Measurements from ENCODE around the gene FUT2. TPM values are rescaled to one million over a fixed set of nuclear protein-coding genes. Genes with fewer than 3 reads are reported as not detected.

The FUT2 gene
- total RNA-seq, 1 donor from 2014 or later, result 0.20 TPM

DNA sequence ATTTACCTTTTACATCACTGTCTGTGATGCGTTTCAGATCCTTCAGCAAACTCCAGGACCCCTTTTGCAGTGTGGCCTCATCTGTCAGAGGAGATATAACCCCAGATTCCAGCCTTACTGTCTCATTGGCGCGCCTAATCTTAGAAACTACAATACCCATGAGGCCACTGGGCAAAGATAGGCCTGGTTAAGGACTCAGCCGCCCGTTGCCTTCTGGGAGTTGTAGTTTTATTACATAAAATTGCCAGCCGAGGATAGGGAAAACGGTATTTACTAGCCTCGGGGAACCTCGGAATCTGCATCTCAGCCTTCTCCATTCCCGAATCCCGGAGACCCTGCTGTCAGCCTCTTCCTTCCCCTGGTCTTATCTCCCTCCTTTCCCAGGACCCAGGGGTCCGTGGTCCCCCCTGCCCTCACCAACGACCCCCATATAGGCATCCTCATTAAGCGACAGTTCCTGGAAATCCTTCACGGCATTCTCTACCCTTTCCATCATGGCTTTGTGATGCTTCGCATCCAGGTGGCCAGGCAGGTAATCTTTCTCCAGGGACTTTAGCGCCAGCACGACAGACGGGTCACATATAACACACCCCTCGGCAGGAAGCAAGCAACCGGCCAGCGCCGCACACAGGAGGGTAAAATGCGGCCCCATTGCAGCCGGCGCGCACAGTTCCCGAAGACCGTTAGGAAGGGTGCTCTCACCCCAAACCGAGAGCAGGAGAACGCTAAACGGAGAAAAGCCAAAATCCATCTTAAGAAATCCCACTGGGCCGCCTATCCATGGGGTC is 49.6 kb downstream of the FUT2 start:
- Mint-ChIP-seq H3K4me1 (peaks cover 10% of the 10 kb centered on the region), H3K27ac (no peak overlapping the region), H3K36me3 (no peaks in the 10 kb centered on the region), H3K9me3 (peaks cover 5% of the 10 kb centered on the region), H3K27me3 (ENCODE audit: low read depth) (peaks cover 7% of the 10 kb centered on the region), H3K4me3 (no peak overlapping the region)
- DNase-seq (ENCODE audit: low spot score in 2 of 2, unreplicated experiment in 2 of 2), result no peak
- TF ChIP-seq, protein P1, sequence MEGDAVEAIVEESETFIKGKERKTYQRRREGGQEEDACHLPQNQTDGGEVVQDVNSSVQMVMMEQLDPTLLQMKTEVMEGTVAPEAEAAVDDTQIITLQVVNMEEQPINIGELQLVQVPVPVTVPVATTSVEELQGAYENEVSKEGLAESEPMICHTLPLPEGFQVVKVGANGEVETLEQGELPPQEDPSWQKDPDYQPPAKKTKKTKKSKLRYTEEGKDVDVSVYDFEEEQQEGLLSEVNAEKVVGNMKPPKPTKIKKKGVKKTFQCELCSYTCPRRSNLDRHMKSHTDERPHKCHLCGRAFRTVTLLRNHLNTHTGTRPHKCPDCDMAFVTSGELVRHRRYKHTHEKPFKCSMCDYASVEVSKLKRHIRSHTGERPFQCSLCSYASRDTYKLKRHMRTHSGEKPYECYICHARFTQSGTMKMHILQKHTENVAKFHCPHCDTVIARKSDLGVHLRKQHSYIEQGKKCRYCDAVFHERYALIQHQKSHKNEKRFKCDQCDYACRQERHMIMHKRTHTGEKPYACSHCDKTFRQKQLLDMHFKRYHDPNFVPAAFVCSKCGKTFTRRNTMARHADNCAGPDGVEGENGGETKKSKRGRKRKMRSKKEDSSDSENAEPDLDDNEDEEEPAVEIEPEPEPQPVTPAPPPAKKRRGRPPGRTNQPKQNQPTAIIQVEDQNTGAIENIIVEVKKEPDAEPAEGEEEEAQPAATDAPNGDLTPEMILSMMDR (IDR thresholded peaks at IDR 0.05; ENCODE audit: unreplicated experiment), result no peak

GRCh38 chr19:48746110-48746509 is 50.3 kb downstream of the FUT2 start:
- H3K9me3 Mint-ChIP-seq, result peaks cover 5% of the 10 kb centered on the region
- H3K27ac Mint-ChIP-seq, result peak overlapping the region; percentile 96
- peaks cover 5% of the 10 kb centered on the region for H3K27me3 Mint-ChIP-seq (ENCODE audit: low read depth)
- peak overlapping the region; percentile 3 for H3K4me3 Mint-ChIP-seq
- H3K4me1 Mint-ChIP-seq, result peaks cover 9% of the 10 kb centered on the region
- TF ChIP-seq, protein P1 (IDR thresholded peaks at IDR 0.05; ENCODE audit: unreplicated experiment), result no peak
- DNase-seq (ENCODE audit: low spot score in 2 of 2, unreplicated experiment in 2 of 2), result no peak
- no peaks in the 10 kb centered on the region for H3K36me3 Mint-ChIP-seq

DNA sequence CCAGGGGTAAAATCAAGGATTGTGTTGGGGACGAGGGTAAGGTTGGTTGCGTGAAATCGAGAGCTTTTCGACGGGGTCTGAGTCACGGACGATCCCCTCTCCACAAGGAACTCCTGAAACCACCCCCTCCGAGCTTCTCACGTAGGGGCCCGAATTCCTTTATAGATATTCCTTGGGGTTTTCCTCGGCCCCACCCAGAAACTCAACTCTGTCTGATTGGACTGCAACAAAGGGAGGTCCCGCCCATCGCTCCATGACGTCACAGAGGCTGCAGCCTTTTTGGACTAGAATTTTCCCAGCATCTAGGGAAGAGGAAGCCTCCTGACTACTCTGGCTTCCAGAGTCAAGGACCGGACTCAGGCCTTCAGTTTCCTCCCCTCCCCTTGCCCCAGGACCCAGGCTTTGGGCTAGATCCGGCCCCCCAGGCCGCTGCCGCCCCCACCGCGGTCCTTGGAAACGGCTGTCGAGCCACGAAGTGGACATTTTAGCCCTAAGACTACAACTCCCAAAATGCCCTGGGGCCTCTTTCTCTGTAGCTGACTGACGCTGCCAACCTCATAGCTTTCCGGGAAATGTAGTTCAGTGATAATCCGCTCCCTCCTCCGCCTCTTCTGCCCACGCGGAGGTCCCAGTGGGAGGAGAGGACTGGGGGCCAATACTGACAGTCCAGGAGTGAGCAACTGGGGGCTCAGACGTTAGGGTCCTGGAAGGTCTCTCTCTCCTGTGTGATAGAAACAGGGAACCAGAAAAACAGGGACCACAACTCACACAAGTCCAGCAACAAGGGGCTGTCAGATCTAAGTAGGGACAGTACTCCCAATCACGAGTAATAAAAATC is 51.2 kb downstream of the FUT2 start, which contains the start of gene IZUMO1:
Gene IZUMO1 (minus strand): TSS at position 172 of the 838 bp plus-strand sequence. CDS start 1,050 bp downstream, outside the sequence.
- peak; percentile 73 to 86 for DNase-seq (ENCODE audit: low spot score in 2 of 2, unreplicated experiment in 2 of 2)
- TF ChIP-seq, protein P1 (IDR thresholded peaks at IDR 0.05; ENCODE audit: unreplicated experiment), result no peak
- Mint-ChIP-seq H3K4me3 (peak within 1 kb of the TSS; percentile 68), H3K9me3 (peaks cover 5% of the 10 kb centered on the region), H3K27me3 (ENCODE audit: low read depth) (peaks cover 4% of the 10 kb centered on the region), H3K27ac (peak within 1 kb of the TSS; percentile 96), H3K36me3 (no peaks in the 10 kb centered on the region), H3K4me1 (peaks cover 8% of the 10 kb centered on the region)

DNA sequence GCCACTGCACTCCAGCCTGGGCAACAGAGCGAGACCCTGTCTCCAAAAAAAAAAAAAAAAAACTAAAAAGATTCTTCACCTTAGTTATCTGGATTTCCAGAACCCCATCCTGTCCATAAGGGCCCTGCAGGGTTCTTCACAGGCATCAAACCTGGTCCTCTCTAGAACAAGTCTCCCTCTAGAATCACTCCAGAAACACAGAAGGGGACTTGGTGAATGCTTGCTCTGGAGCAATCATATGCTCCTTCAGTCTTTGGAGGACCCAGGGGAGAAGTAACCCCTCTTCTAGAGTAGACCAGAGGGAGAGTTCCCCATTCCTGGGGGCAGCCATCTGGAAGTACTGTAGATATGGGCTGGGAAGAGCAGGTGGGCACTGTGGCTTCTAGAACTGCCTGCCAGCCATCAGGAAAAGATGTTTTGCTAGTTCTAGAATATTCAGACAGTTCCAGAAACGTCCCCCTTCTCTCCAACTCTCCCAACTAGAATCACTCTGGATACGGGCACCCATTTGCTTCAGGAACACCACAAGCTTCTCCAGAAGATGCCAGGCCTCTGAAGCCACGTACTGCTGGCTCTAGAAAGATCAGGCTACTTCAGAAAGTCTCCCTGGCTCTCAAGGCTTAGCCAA is 53.9 kb downstream of the FUT2 start:
- Mint-ChIP-seq H3K4me1 (peaks cover 25% of the 10 kb centered on the region), H3K36me3 (no peaks in the 10 kb centered on the region), H3K27ac (no peak overlapping the region), H3K27me3 (ENCODE audit: low read depth) (peaks cover 19% of the 10 kb centered on the region), H3K4me3 (no peak overlapping the region), H3K9me3 (peaks cover 5% of the 10 kb centered on the region)
- no peak for DNase-seq (ENCODE audit: low spot score in 2 of 2, unreplicated experiment in 2 of 2)
- TF ChIP-seq, protein P1 (IDR thresholded peaks at IDR 0.05; ENCODE audit: unreplicated experiment), result no peak

- TF ChIP-seq, protein P1 (IDR thresholded peaks at IDR 0.05; ENCODE audit: unreplicated experiment), result no peak
- H3K4me1 Mint-ChIP-seq, result peaks cover 25% of the 10 kb centered on the region
These were observed 54.6 kb downstream of the FUT2 start for GRCh38 chr19:48750351-48750750.

More at GRCh38 chr19:48750351-48750750, 54.6 kb downstream of the FUT2 start:
- Mint-ChIP-seq H3K27ac (no peak overlapping the region), H3K36me3 (no peaks in the 10 kb centered on the region), H3K27me3 (ENCODE audit: low read depth) (peaks cover 19% of the 10 kb centered on the region), H3K4me3 (peak overlapping the region; percentile 17), H3K9me3 (peaks cover 5% of the 10 kb centered on the region)
- DNase-seq (ENCODE audit: low spot score in 2 of 2, unreplicated experiment in 2 of 2), result no peak
